Activated CD4-positive, alpha-beta memory T cell treated with anti-CD3 and anti-CD28 coated beads for 36 hours (primary cell): Measurements from ENCODE around the gene UBE2M. TPM values are rescaled to one million over a fixed set of nuclear protein-coding genes. Genes with fewer than 3 reads are reported as not detected.
"Not testable (repeated sequence)": the region's sequence is repeated elsewhere in the genome, so short reads cannot be mapped to it uniquely, and the experiment has no call there.

Source experiments
- CTCF ChIA-PET: fragments of 350-600 bp; sonication (Branson Sonifier 250); formaldehyde crosslinking; loops from one replicate; lab custom pipeline; 2021; ENCODE audit warnings: antibody characterized with exemption, inconsistent platforms; lab: Charles Lee
- POLR2A ChIA-PET: fragments of 350-600 bp; sonication (Branson Sonifier 250); formaldehyde crosslinking; loops from one replicate; lab custom pipeline; 2021; ENCODE audit warnings: antibody characterized with exemption; lab: Charles Lee
- DNase-seq: peaks from one replicate; pipeline ENCODE4 v3.0.0-alpha.2; 2020
- H3K27ac Mint-ChIP-seq: one replicate; pipeline ENCODE4 v1.8.0; 2021; ENCODE audit warnings: mixed read lengths
- H3K27me3 Mint-ChIP-seq: one replicate; pipeline ENCODE4 v1.8.0; 2021; ENCODE audit warnings: mixed read lengths
- H3K36me3 Mint-ChIP-seq: one replicate; pipeline ENCODE4 v1.8.0; 2021; ENCODE audit warnings: mixed read lengths
- H3K4me1 Mint-ChIP-seq: one replicate; pipeline ENCODE4 v1.8.0; 2021; ENCODE audit warnings: low read depth, mixed read lengths
- H3K4me3 Mint-ChIP-seq: one replicate; pipeline ENCODE4 v1.8.0; 2021; ENCODE audit warnings: mild to moderate bottlenecking, mixed read lengths
- H3K9me3 Mint-ChIP-seq: one replicate; pipeline ENCODE4 v1.8.0; 2021; ENCODE audit warnings: mixed read lengths
- intact Hi-C: fragments of 100-400 bp; cut with micrococcal nuclease; formaldehyde crosslinking; loops from one replicate; pipeline ENCODE4 v1.15.1; 2023
- total RNA-seq, 2 experiments: library from RNA; stranded (reverse); gene quantifications; one replicate each; pipeline ENCODE4 v1.2.3, GENCODE V29; 2021

The UBE2M gene
- total RNA-seq, 2 experiments from 2014 or later, result 107 to 111 TPM

DNA sequence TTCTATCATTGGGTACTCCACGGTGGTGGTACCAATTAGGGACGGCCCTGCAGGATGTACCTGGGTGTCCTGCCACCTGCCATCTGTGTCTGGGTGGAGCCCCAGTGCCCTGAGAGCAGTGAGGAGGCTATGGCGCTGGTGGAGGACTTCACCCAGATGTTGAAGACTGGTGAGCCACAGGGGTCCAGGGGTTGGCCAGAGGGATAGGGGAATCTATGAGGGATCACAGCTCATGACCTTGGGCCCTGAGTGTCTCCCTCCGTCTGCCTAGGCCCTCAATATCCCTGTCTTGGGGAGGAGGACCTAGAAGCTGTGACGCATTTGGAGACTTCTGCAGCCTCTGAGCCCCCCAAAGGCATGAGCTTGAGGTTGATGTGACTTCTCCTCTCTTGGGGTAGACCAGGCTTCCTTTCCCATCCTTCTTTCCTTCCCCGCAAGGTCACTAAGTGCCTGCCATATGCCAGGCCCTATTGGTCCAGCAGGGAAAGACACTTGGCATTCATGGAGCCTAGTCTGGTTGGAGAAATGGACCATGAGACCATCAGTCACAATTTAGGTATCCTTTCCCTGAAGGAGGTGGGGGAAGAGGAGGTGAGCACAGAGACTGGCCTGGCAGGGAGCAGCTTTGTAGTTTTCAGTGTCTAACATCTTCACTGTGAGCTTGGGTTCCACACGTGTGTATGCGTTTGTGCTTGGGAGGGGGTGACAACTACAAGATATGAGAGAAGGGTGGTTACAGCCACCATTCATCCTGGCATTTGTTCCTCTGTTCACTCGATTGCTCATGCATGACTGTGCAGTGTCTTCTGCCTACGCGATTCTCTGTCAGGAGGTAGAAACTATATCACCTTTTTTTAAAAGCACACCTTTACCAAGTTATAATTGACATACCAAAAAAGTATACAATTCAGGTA lies 19.9 kb upstream of the UBE2M start:
- Mint-ChIP-seq H3K27me3 (no peaks in the 10 kb centered on the region), H3K9me3 (no peaks in the 10 kb centered on the region), H3K36me3 (peaks cover 13% of the 10 kb centered on the region), H3K4me3 (no peak overlapping the region), H3K4me1 (peaks cover 52% of the 10 kb centered on the region), H3K27ac (peak overlapping the region; percentile 64)
- intact Hi-C loops, result no loop called here
- ChIA-PET POLR2A (interaction anchor here (1.2 to 1.7 kb wide), 2 partner anchors 17 to 59 kb away, joined by 6 to 7 read pairs; partner anchors contain the start of gene ZBTB45), CTCF (interaction anchor here (3.2 to 5.3 kb wide), 3 partner anchors 58 to 65 kb away, joined by 33 to 65 read pairs (median 43); partner anchors contain the start of gene ZBTB45)
- DNase-seq, result peak; percentile 61

DNA sequence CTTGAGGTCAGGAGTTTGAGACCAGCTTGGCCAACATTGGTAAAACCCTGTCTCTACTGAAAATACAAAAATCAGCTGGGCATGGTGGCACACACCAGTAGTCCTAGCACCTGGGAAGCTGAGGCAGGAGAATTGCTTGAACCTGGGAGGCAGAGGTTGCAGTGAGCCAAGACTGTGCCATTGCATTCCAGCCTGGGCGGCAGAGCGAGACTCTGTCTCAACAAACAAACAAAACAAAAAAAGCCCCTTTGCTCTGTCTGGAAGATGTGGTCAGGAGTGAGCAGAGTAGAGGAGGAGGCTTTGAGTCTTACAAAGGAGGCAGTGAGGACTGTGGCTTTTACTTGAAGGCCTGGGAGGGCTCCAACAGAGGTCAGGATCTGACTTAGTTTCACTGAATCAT lies 19.2 kb upstream of the UBE2M start:
- Mint-ChIP-seq H3K27ac (peak overlapping the region; percentile 64), H3K4me1 (peaks cover 52% of the 10 kb centered on the region)
- H3K27me3 Mint-ChIP-seq, H3K4me3 Mint-ChIP-seq, H3K36me3 Mint-ChIP-seq, intact Hi-C loops, H3K9me3 Mint-ChIP-seq: not testable (repeated sequence)
- ChIA-PET POLR2A (interaction anchor here (1.7 kb wide), 1 partner anchor 58 kb away, joined by 7 read pairs; the partner anchor contains the start of gene ZBTB45), CTCF (interaction anchor here (3.2 kb wide), 1 partner anchor 58 kb away, joined by 33 read pairs; the partner anchor contains the start of gene ZBTB45)
- peak; percentile 19 for DNase-seq

DNA sequence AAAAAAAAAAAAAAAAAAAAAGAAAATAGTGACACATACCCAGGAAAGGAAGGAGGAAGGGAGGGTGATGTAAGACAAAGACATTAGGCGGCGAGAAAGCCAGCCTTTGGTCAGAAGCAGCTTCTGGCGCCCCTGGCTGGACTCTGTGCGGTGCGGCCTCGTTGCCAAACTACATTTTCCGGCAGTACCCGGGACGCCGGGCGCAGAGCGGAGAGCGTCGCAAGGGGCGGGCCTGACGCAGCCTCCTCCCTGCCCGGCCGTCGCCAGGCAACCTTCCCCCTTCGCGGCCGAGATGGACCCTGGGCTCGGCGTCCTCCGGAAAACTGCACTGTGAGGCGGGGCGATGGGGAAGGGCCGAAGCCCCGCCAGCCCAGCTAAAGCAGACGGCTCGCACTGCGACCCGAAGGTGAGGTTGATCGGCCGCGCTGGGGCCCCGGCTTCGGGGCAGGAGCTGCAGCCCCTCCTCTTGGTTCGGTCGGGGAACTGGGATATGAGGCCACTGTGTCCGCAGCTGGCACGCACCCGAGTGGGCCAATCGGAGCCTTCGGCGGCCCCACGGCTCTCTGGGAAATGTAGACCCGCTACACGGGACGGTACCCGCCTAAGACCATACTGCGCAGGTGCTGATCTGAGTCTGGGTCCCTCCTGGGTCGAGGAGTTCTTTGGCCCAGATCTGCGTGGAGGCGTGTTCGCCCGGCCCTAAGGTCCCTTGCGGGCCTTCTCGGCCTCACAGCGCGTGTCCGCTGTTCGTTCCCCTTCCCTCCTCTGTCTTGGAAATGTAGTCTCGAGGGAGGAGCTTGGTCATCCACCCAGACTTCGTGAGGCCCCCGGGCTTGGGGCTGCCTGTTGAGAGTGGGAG lies 17.0 kb upstream of the UBE2M start:
- no peaks in the 10 kb centered on the region for H3K27me3 Mint-ChIP-seq
- H3K4me1 Mint-ChIP-seq, result peaks cover 51% of the 10 kb centered on the region
- no peaks in the 10 kb centered on the region for H3K36me3 Mint-ChIP-seq
- peak; percentile 90 for DNase-seq
- ChIA-PET CTCF (interaction anchor here (0.8 to 3.2 kb wide), 8 partner anchors 13 to 124 kb away, joined by 3 to 33 read pairs (median 5); partner anchors contain the start of genes CHMP2A, UBE2M, ZBTB45 and ZNF324B), POLR2A (interaction anchor here (1.2 to 3.1 kb wide), 8 partner anchors 13 to 167 kb away, joined by 4 to 16 read pairs (median 8); partner anchors contain the start of genes CHMP2A, TRIM28, UBE2M and ZBTB45)
- peak overlapping the region; percentile 88 for H3K4me3 Mint-ChIP-seq
- no peaks in the 10 kb centered on the region for H3K9me3 Mint-ChIP-seq
- peak overlapping the region; percentile 94 for H3K27ac Mint-ChIP-seq
- intact Hi-C loops, result no loop called here

DNA sequence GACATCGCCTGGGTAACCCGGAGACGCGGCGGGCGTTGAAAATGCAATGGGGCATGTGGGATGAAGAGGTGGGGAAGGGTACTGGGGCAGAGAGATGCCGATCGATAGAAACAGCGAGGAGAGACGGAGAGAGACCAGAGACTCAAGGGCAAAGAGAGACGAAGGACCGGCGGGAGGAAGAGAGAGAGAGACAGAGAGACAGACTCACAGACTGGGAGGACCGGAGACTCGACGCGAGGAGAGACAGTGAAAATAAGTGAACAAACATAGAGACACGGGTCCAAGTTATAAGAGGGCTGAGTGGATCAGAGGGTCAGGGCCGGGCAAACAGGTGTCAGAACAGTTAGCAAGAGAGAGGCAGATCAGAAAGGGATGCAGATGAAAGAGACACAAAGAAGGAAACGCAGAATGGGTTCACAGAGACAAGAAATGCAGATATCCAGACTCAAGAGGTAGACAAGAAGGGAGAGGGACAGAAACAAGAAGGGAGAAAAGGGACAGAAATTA lies 15.3 kb upstream of the UBE2M start:
- Mint-ChIP-seq H3K4me1 (peaks cover 39% of the 10 kb centered on the region), H3K27me3 (no peaks in the 10 kb centered on the region), H3K36me3 (no peaks in the 10 kb centered on the region), H3K9me3 (no peaks in the 10 kb centered on the region), H3K4me3 (peak overlapping the region; percentile 96), H3K27ac (peak overlapping the region; percentile 100)
- ChIA-PET POLR2A (interaction anchor here (2.4 kb wide), 1 partner anchor 19 kb away, joined by 16 read pairs; the partner anchor contains the start of gene CHMP2A), CTCF (no interaction called here)
- no peak for DNase-seq
- intact Hi-C loops, result loop anchor here (1.0 kb wide), 5 partner anchors 14 to 133 kb away; partner anchors contain the start of genes CHMP2A, TRIM28, ZBTB45 and ZNF132

DNA sequence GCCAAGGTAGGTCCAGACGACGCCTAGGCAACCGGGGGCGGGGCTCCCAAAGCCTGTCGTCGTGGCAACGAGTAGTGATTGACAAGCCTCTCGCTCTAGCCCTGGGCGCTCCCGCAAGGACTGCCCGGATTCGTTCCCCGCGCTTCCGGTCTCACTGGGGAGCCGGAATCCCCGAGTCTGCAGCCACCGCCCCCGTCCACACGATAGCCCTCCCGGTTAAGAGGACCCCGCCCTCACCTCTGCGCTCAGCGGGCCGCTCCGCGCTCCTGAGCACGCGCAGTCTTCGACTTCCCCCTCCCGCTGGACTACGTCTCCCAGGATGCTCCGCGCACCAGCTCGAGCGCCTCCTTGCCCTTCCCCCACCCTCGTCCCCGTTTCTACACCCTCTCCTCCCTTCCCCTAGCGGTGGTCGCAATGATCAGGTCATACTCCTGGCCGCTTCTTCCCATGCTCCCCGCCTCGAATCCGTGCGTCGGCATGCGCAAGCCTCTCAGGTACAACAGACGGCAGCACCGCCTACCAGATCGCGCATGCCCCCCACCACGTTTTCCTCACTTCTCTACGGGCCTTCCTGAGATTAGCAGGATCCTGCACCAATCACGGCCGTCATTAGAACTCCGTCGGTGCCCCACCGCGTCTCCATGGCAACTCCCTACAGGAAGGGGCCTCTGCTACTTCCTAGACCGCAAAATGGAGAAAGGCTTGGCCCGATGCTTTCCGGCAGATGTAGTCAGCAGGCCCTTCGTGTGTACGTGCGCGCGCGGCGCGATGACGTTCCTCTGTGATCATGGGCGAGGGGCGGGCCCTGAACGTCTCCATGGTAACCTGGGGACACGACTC lies 14.6 kb upstream of the UBE2M start, which contains the start of gene MZF1:
TSS of gene MZF1 (minus strand) at position 518 of the 840 bp plus-strand sequence. CDS start 1,946 bp downstream, outside the sequence.
- H3K27me3 Mint-ChIP-seq, result no peaks in the 10 kb centered on the region
- CTCF ChIA-PET, result interaction anchor here (0.6 to 1.3 kb wide), 5 partner anchors 9 to 74 kb away, joined by 3 to 7 read pairs (median 3); no protein-coding TSS in a partner anchor
- H3K36me3 Mint-ChIP-seq, result peaks cover 2% of the 10 kb centered on the region
- no peaks in the 10 kb centered on the region for H3K9me3 Mint-ChIP-seq
- H3K27ac Mint-ChIP-seq, result peak within 1 kb of the TSS; percentile 100
- peaks cover 33% of the 10 kb centered on the region for H3K4me1 Mint-ChIP-seq
- DNase-seq, result peak; percentile 100
- H3K4me3 Mint-ChIP-seq, result peak within 1 kb of the TSS; percentile 96
- POLR2A ChIA-PET, result interaction anchor here (1.0 to 2.6 kb wide), 4 partner anchors 11 to 53 kb away, joined by 4 to 13 read pairs (median 8); partner anchors contain the start of genes CHMP2A and ZBTB45
- intact Hi-C loops, result loop anchor here (1.0 kb wide), 6 partner anchors 14 to 268 kb away; partner anchors contain the start of genes CHMP2A, ERVK3-1, TRIM28 and ZBTB45

DNA sequence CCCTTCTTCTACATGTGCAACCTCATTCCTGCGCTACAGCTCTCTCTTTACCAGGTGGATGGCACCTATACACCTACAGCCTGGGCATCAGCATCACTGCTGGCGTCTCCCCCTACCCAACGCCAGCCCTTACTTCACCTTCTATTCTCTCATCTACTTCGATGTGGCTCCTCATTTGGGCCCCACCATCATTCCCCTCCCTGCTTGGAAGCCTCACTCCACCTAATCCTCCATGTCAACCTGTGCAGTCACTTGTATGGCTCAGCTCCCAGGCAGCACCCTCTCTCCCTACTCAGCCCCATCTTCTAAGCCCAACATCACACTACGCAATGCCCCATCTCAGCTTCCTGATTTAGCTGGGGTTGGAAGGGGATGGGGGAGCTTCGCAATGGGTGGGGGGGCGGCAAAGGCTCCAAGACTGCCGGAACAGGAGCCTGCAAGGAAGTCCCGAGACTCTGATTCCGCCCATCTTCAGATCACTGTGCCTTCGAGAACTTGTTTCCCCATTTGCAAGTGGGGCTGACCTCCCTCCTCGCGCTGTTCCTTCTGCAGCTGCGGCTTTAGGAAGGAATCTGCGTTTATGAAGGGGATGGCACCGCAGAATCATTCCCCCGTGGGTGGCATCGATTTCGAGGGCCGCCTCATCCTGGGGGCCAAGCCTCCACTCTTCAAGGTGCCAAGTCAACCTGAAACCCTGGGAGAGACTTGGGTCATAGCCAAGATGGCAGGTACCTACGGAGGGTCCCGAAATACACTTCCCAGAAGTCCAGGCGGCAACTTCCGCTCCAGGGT lies 13.8 kb upstream of the UBE2M start:
- intact Hi-C loops, result loop anchor here (1.0 kb wide), 1 partner anchor 267 kb away; the partner anchor contains the start of gene ERVK3-1
- ChIA-PET CTCF (interaction anchor here (1.0 to 1.3 kb wide), 6 partner anchors 8 to 73 kb away, joined by 3 to 7 read pairs (median 3); partner anchors contain the start of gene ZBTB45), POLR2A (interaction anchor here (1.0 to 2.6 kb wide), 4 partner anchors 10 to 52 kb away, joined by 4 to 13 read pairs (median 8); partner anchors contain the start of genes CHMP2A and ZBTB45)
- no peaks in the 10 kb centered on the region for H3K27me3 Mint-ChIP-seq
- peaks cover 2% of the 10 kb centered on the region for H3K36me3 Mint-ChIP-seq
- no peaks in the 10 kb centered on the region for H3K9me3 Mint-ChIP-seq
- H3K4me3 Mint-ChIP-seq, result peak overlapping the region; percentile 96
- peak overlapping the region; percentile 100 for H3K27ac Mint-ChIP-seq
- peaks cover 29% of the 10 kb centered on the region for H3K4me1 Mint-ChIP-seq
- no peak for DNase-seq

DNA sequence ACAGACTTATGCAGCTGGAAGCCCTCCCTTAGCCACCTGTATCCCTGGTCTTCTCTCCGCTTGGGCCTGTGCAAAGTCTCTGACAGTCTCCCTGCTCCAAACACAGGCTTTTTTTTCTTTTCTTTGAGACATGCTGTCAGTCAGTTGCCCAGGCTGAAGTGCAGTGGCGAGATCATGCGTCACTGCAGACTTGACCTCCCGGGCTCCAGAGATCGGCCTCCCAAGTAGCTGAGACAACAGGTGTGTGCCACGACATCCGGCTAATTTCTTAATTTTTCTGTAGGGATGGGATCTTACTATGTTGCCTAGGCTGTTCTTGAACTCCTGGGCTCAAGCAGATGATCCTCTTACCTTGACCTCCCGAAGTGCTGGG lies 13.2 kb upstream of the UBE2M start:
- CTCF ChIA-PET, result interaction anchor here (1.0 to 1.3 kb wide), 5 partner anchors 9 to 73 kb away, joined by 3 to 7 read pairs (median 3); partner anchors contain the start of gene ZBTB45
- POLR2A ChIA-PET, result interaction anchor here (1.0 to 2.6 kb wide), 4 partner anchors 9 to 52 kb away, joined by 4 to 13 read pairs (median 8); partner anchors contain the start of genes CHMP2A and ZBTB45
- H3K27me3 Mint-ChIP-seq, result no peaks in the 10 kb centered on the region
- peaks cover 28% of the 10 kb centered on the region for H3K4me1 Mint-ChIP-seq
- no peak overlapping the region for H3K27ac Mint-ChIP-seq
- no peaks in the 10 kb centered on the region for H3K9me3 Mint-ChIP-seq
- no peak for DNase-seq
- intact Hi-C loops, result no loop called here
- H3K36me3 Mint-ChIP-seq, result peaks cover 4% of the 10 kb centered on the region
- H3K4me3 Mint-ChIP-seq, result no peak overlapping the region

DNA sequence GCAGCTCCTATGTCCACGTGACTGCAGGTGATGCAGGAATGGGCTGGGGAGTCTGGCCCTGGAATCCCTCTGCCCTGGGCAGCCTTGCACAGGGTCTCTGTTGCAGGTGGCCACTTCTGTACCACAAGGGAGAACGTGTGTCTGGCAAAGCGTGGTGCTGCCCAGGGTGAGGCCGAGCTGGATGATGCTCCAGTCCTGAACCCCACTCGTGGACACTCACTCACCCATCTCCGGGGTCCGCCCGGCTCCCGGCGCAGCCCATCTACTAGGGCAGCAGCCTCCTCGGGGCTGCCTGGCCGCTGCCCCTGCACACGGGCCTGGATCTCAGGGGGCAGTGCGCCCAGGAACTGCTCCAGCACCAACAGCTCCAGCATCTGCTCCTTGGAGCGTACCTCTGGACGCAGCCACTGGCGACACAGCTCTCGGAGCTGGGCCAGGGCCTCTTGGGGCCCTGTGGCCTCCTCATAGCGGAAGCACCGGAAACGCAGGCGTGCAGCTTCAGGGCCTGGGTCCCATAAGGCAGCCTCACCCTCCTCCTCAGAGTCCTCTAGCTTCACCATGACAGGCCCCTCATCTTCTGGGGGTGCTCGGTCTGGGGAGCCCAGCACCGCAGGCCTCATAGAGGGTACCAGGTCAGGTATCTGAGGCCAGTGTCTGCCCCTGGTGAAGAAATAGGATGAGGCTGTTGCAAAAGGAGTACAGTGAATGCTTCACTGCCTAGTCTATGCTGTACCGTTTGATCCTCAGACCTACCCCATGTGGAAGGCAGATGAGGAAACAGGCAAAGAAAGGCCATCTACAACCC lies 12.6 kb upstream of the UBE2M start:
- Mint-ChIP-seq H3K4me3 (no peak overlapping the region), H3K36me3 (peaks cover 7% of the 10 kb centered on the region), H3K27me3 (no peaks in the 10 kb centered on the region), H3K27ac (no peak overlapping the region), H3K9me3 (no peaks in the 10 kb centered on the region), H3K4me1 (peaks cover 26% of the 10 kb centered on the region)
- intact Hi-C loops, result no loop called here
- DNase-seq, result no peak
- ChIA-PET CTCF (interaction anchor here (1.0 to 1.1 kb wide), 2 partner anchors 10 to 51 kb away, joined by 3 to 4 read pairs; partner anchors contain the start of gene ZBTB45), POLR2A (interaction anchor here (0.7 to 2.6 kb wide), 3 partner anchors 9 to 57 kb away, joined by 3 to 13 read pairs (median 11); partner anchors contain the start of gene CHMP2A)
